Measurements from ENCODE around the gene ST14. TPM values are rescaled to one million over a fixed set of nuclear protein-coding genes. Genes with fewer than 3 reads are reported as not detected.

Gene ST14
- polyA plus RNA-seq, 3 donors: 13.3 to 36.0 (median 23.6) TPM

DNA sequence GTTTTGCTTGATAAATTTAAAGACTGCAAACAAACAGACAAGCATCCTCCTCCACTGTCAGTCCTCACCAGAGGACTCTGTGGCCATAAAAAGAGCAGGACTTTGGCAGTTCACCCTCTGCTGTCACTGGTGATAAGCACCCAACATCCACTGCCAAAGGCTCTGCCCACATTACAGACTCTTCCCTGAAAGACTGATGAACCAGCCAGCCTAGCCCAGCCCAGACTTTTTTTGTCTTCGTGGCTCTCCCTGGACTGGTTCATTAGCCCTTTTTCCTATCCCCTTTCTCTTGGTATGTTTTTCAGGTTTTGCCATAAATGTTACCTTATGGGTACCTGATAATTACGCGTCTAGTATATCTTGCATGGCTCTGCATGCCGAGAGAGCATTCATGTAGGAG, 15.1 kb downstream of the ST14 start:
- WGBS (ENCODE audit: insufficient coverage): 100% methylated on average over 3 of the region's 4 CpGs
- H3K9me3 Mint-ChIP-seq: peaks cover 5 to 24% (median 8%) of the 10 kb centered on the region in 7 donors
- H3K79me2 ChIP-seq (ENCODE audit: insufficient read depth, low read length): peaks cover 52% of the 10 kb centered on the region
- H3K36me3 ChIP-seq (replicated peaks in 1 of 2; ENCODE audit: control insufficient read depth in 1 of 2, insufficient read depth in 2 of 2, low read length in 2 of 2): no peaks in the 10 kb centered on the region
- peaks cover 21 to 32% of the 10 kb centered on the region in 2 donors for H3K4me1 ChIP-seq (ENCODE audit: control insufficient read depth in 1 of 2, insufficient read depth in 2 of 2, low read length in 2 of 2)
- no peak overlapping the region for H3K27ac ChIP-seq (ENCODE audit: low read depth in 1 of 2, low read length in 2 of 2)
- H3K9ac ChIP-seq (ENCODE audit: insufficient read depth, low read length, poor library complexity, severe bottlenecking): no peak overlapping the region
- H3K36me3 Mint-ChIP-seq: peaks cover 10 to 13% of the 10 kb centered on the region in 2 donors
- H3K4me3 Mint-ChIP-seq: no peak overlapping the region
- TF ChIP-seq, protein P1, sequence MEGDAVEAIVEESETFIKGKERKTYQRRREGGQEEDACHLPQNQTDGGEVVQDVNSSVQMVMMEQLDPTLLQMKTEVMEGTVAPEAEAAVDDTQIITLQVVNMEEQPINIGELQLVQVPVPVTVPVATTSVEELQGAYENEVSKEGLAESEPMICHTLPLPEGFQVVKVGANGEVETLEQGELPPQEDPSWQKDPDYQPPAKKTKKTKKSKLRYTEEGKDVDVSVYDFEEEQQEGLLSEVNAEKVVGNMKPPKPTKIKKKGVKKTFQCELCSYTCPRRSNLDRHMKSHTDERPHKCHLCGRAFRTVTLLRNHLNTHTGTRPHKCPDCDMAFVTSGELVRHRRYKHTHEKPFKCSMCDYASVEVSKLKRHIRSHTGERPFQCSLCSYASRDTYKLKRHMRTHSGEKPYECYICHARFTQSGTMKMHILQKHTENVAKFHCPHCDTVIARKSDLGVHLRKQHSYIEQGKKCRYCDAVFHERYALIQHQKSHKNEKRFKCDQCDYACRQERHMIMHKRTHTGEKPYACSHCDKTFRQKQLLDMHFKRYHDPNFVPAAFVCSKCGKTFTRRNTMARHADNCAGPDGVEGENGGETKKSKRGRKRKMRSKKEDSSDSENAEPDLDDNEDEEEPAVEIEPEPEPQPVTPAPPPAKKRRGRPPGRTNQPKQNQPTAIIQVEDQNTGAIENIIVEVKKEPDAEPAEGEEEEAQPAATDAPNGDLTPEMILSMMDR (IDR thresholded peaks at IDR 0.05): no peak
- intact Hi-C loops (cut with micrococcal nuclease): no loop called here
- no peaks in the 10 kb centered on the region for H3K27me3 ChIP-seq (ENCODE audit: control insufficient read depth in 2 of 2, insufficient read depth in 2 of 2, low read length in 2 of 2)
- H3K27ac Mint-ChIP-seq: no peak overlapping the region
- peaks cover 0 to 5% (median 0%) of the 10 kb centered on the region in 3 donors for H3K27me3 Mint-ChIP-seq (ENCODE audit: low read depth in 3 of 3)
- DNase-seq: no peak
- H4K20me1 ChIP-seq (ENCODE audit: insufficient read depth, low read length): peaks cover 23% of the 10 kb centered on the region
- no peak overlapping the region for H3K4me2 ChIP-seq (replicated peaks; ENCODE audit: extremely low read depth, low read length, poor library complexity, severe bottlenecking)
- no peak overlapping the region for H2AFZ ChIP-seq (ENCODE audit: insufficient read depth, low read depth, low read length, poor library complexity, severe bottlenecking)
- no peak overlapping the region for H3K4me3 ChIP-seq (replicated peaks in 1 of 3; ENCODE audit: low read depth in 2 of 3, low read length in 3 of 3)
- H3K4me1 Mint-ChIP-seq: peaks cover 36% of the 10 kb centered on the region
- H3K9me3 ChIP-seq (replicated peaks in 1 of 2; ENCODE audit: control insufficient read depth in 1 of 2, insufficient read depth in 1 of 2, low read length in 2 of 2): peaks cover 0 to 5% of the 10 kb centered on the region in 2 donors

DNA sequence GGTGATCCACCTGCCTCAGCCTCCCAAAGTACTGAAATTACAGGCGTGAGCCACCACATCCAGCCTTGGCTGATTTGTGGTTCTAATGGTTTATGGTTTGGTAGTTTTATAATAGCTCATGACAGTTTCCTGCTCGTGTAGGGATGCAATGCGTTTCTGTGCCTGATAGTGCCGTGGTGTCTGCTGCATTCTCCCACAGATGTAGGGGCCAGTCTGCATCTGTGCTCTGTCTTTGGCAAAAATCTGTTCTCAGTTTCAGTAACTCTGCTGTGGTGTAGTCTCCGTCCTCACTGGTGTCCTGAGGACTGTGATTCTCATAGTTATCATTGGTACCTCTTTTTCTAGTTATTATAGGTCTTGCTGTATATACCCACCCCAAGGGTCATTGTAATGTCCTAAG, 16.3 kb downstream of the ST14 start:
- no peak overlapping the region for H3K4me3 Mint-ChIP-seq
- DNase-seq: no peak
- H3K27me3 Mint-ChIP-seq (ENCODE audit: low read depth in 3 of 3): peaks cover 0 to 5% (median 0%) of the 10 kb centered on the region in 3 donors
- intact Hi-C loops (cut with micrococcal nuclease): no loop called here
- H3K36me3 Mint-ChIP-seq: peaks cover 9 to 17% of the 10 kb centered on the region in 2 donors
- Histone ChIP-seq H3K79me2 (ENCODE audit: insufficient read depth, low read length) (peaks cover 48% of the 10 kb centered on the region), H3K4me3 (replicated peaks in 1 of 3; ENCODE audit: low read depth in 2 of 3, low read length in 3 of 3) (no peak overlapping the region), H4K20me1 (ENCODE audit: insufficient read depth, low read length) (peaks cover 25% of the 10 kb centered on the region), H2AFZ (ENCODE audit: insufficient read depth, low read depth, low read length, poor library complexity, severe bottlenecking) (no peak overlapping the region), H3K4me1 (ENCODE audit: control insufficient read depth in 1 of 2, insufficient read depth in 2 of 2, low read length in 2 of 2) (peaks cover 27 to 35% of the 10 kb centered on the region in 2 donors), H3K27ac (ENCODE audit: low read depth in 1 of 2, low read length in 2 of 2) (no peak overlapping the region), H3K27me3 (ENCODE audit: control insufficient read depth in 2 of 2, insufficient read depth in 2 of 2, low read length in 2 of 2) (no peaks in the 10 kb centered on the region), H3K4me2 (replicated peaks; ENCODE audit: extremely low read depth, low read length, poor library complexity, severe bottlenecking) (no peak overlapping the region), H3K36me3 (replicated peaks in 1 of 2; ENCODE audit: control insufficient read depth in 1 of 2, insufficient read depth in 2 of 2, low read length in 2 of 2) (no peaks in the 10 kb centered on the region), H3K9me3 (replicated peaks in 1 of 2; ENCODE audit: control insufficient read depth in 1 of 2, insufficient read depth in 1 of 2, low read length in 2 of 2) (peaks cover 0 to 5% of the 10 kb centered on the region in 2 donors), H3K9ac (ENCODE audit: insufficient read depth, low read length, poor library complexity, severe bottlenecking) (no peak overlapping the region)
- H3K9me3 Mint-ChIP-seq: peaks cover 5 to 24% (median 8%) of the 10 kb centered on the region in 7 donors
- WGBS (ENCODE audit: insufficient coverage): 83% methylated on average over 3 of the region's 5 CpGs
- peak overlapping the region in 1 of 7 donors; percentile 28 for H3K27ac Mint-ChIP-seq
- TF ChIP-seq, protein P1 (IDR thresholded peaks at IDR 0.05): no peak
- H3K4me1 Mint-ChIP-seq: peaks cover 40% of the 10 kb centered on the region

Measured in CD14-positive monocyte (primary cell).